PC-9 (cell line): Measurements from ENCODE around the gene MSI2. TPM values are rescaled to one million over a fixed set of nuclear protein-coding genes. Genes with fewer than 3 reads are reported as not detected.

Experiments
- BruUV-seq: library from RNA; stranded (reverse); fragments of 400-500 nt; replicated peaks from 2 replicates; lab custom pipeline; 2021; lab: Mats Ljungman, UMichigan
- CTCF ChIA-PET: fragments of 300-600 bp; sonication (Branson Sonifier 250); formaldehyde crosslinking; loops from one replicate; lab custom pipeline; 2022; ENCODE audit warnings: antibody characterized with exemption; lab: Charles Lee
- POLR2A ChIA-PET: fragments of 300-600 bp; sonication (Branson Sonifier 250); formaldehyde crosslinking; loops from one replicate; lab custom pipeline; 2022; ENCODE audit warnings: antibody characterized with exemption; ENCODE audit not compliant: unreplicated experiment; lab: Charles Lee
- DNase-seq, 2 experiments: peaks; one replicate each; pipeline versions ENCODE4 v3.0.0 to v3.0.0-alpha.2; 2015 to 2022; ENCODE audit warnings: mixed read lengths in 1 of 2
- H2AFZ ChIP-seq: fragments of 200-600 bp; sonication (generic); 2 replicates; pipeline ENCODE4 v1.8.1; 2017; ENCODE audit warnings: antibody characterized with exemption
- H3F3A ChIP-seq: fragments of 200-600 bp; sonication (generic); 2 replicates; pipeline ENCODE4 v1.8.1; 2017; ENCODE audit warnings: antibody characterized with exemption, mild to moderate bottlenecking, low read depth; ENCODE audit not compliant: insufficient read depth
- H3K27ac ChIP-seq: fragments of 200-600 bp; sonication (generic); 2 replicates; pipeline ENCODE4 v1.6.1; 2016; ENCODE audit warnings: mixed run types
- H3K27me3 ChIP-seq: fragments of 200-600 bp; sonication (generic); 2 replicates; pipeline ENCODE4 v1.6.1; 2016; ENCODE audit warnings: low read depth, mixed run types; ENCODE audit not compliant: insufficient read depth
- H3K36me3 ChIP-seq: fragments of 200-600 bp; sonication (generic); 2 replicates; pipeline ENCODE4 v1.6.1; 2016; ENCODE audit warnings: low read depth, mixed run types
- H3K4me1 ChIP-seq: fragments of 200-600 bp; sonication (generic); replicated peaks from 2 replicates; pipeline ENCODE4 v1.6.1; 2016; ENCODE audit warnings: mixed run types; ENCODE audit not compliant: insufficient read depth
- H3K4me2 ChIP-seq: fragments of 200-600 bp; sonication (generic); 2 replicates; pipeline ENCODE4 v1.6.1; 2017; ENCODE audit warnings: mixed run types
- H3K4me3 ChIP-seq: fragments of 200-600 bp; sonication (generic); 2 replicates; pipeline ENCODE4 v1.6.1; 2016; ENCODE audit warnings: mixed run types
- H3K79me2 ChIP-seq: fragments of 200-600 bp; sonication (generic); 2 replicates; pipeline ENCODE4 v1.6.1; 2017; ENCODE audit warnings: low read depth, mixed run types
- H3K9me2 ChIP-seq: fragments of 200-600 bp; sonication (generic); 2 replicates; pipeline ENCODE4 v1.8.1; 2017; ENCODE audit warnings: mild to moderate bottlenecking; ENCODE audit not compliant: insufficient read depth
- H3K9me3 ChIP-seq: fragments of 200-600 bp; sonication (generic); 2 replicates; pipeline ENCODE4 v1.8.1; 2016; ENCODE audit warnings: low read depth; ENCODE audit not compliant: insufficient read depth
- H4K20me1 ChIP-seq: fragments of 200-600 bp; sonication (generic); 2 replicates; pipeline ENCODE4 v1.8.1; 2017; ENCODE audit not compliant: insufficient read depth
- EZH2 ChIP-seq: fragments of 200-600 bp; sonication (generic); IDR thresholded peaks from 2 replicates; pipeline ENCODE4 v1.8.0; 2017; ENCODE audit warnings: antibody characterized with exemption, low read depth
- intact Hi-C: fragments of 100-400 bp; cut with micrococcal nuclease; formaldehyde crosslinking; loops from one replicate; pipeline ENCODE4 v1.10.0; 2022; ENCODE audit not compliant: unreplicated experiment
- total RNA-seq: library from RNA; stranded (reverse); gene quantifications from 2 replicates; pipeline ENCODE4 v1.2.3, GENCODE V29; 2021
- TF ChIP-seq, protein P1 (sequence below): fragments of 200-600 bp; sonication (generic); conservative IDR thresholded peaks from 2 replicates; pipeline ENCODE4 v1.6.1; 2017; ENCODE audit warnings: mixed run types, antibody characterized with exemption, mild to moderate bottlenecking, moderate library complexity

Gene MSI2
- total RNA-seq, 1 experiment from 2014 or later, result 15.7 TPM

- DNase-seq, result no peak
- CTCF ChIA-PET, result no interaction called here
- Histone ChIP-seq H3K4me3 (no peak overlapping the region), H3K27me3 (no peaks in the 10 kb centered on the region), H3K27ac (no peak overlapping the region), H3K79me2 (no peaks in the 10 kb centered on the region), H3K4me1 (peaks cover 8% of the 10 kb centered on the region; the same call in 1 of the 2 replicates), H3K9me2 (no peaks in the 10 kb centered on the region), H3K9me3 (peaks cover 4% of the 10 kb centered on the region; the same call in 1 of the 2 replicates), H2AFZ (no peak overlapping the region), H3F3A (no peaks in the 10 kb centered on the region), H4K20me1 (no peaks in the 10 kb centered on the region), H3K4me2 (no peak overlapping the region), H3K36me3 (no peaks in the 10 kb centered on the region)
- intact Hi-C loops, result no loop called here
- TF ChIP-seq EZH2, result no peak
- TF ChIP-seq, protein P1, sequence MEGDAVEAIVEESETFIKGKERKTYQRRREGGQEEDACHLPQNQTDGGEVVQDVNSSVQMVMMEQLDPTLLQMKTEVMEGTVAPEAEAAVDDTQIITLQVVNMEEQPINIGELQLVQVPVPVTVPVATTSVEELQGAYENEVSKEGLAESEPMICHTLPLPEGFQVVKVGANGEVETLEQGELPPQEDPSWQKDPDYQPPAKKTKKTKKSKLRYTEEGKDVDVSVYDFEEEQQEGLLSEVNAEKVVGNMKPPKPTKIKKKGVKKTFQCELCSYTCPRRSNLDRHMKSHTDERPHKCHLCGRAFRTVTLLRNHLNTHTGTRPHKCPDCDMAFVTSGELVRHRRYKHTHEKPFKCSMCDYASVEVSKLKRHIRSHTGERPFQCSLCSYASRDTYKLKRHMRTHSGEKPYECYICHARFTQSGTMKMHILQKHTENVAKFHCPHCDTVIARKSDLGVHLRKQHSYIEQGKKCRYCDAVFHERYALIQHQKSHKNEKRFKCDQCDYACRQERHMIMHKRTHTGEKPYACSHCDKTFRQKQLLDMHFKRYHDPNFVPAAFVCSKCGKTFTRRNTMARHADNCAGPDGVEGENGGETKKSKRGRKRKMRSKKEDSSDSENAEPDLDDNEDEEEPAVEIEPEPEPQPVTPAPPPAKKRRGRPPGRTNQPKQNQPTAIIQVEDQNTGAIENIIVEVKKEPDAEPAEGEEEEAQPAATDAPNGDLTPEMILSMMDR, result no peak
- POLR2A ChIA-PET, result no interaction called here
- no TSS peak for BruUV-seq
Measured at GRCh38 chr17:57391857-57392471, 135.6 kb downstream of the MSI2 start.

DNA sequence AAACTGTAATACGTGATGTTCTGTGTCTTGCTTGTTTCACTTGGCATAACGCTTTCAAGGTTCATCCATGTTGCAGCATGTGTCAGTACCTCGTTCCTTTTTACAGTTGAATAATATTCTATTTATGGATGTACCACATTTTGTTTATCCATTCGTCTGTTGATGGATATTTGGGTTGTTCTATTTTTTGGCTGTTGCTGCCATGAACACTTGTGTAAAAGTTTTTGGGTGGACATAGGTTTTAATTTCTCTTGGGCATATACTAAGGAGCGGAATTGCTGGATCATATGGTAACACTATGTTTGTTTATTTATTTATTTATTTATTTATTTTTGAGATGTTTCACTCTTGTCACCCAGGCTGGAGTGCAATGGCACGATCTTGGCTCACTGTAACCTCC is 137.0 kb downstream of the MSI2 start:
- no peaks in the 10 kb centered on the region for H3F3A ChIP-seq
- ChIA-PET CTCF (no interaction called here), POLR2A (no interaction called here)
- H4K20me1 ChIP-seq, result no peaks in the 10 kb centered on the region
- DNase-seq, result no peak
- no peaks in the 10 kb centered on the region for H3K79me2 ChIP-seq
- H3K4me1 ChIP-seq, result peaks cover 8% of the 10 kb centered on the region; the same call in 1 of the 2 replicates
- no peak overlapping the region for H3K4me2 ChIP-seq
- H3K27me3 ChIP-seq, result peaks cover 3% of the 10 kb centered on the region; the same call in 1 of the 2 replicates
- peaks cover 4% of the 10 kb centered on the region; the same call in 1 of the 2 replicates for H3K9me3 ChIP-seq
- H2AFZ ChIP-seq, result no peak overlapping the region
- intact Hi-C loops, result no loop called here
- H3K36me3 ChIP-seq, result no peaks in the 10 kb centered on the region
- H3K4me3 ChIP-seq, result no peak overlapping the region
- BruUV-seq, result no TSS peak
- H3K27ac ChIP-seq, result no peak overlapping the region
- no peak for TF ChIP-seq EZH2
- TF ChIP-seq, protein P1, result no peak
- no peaks in the 10 kb centered on the region for H3K9me2 ChIP-seq

DNA sequence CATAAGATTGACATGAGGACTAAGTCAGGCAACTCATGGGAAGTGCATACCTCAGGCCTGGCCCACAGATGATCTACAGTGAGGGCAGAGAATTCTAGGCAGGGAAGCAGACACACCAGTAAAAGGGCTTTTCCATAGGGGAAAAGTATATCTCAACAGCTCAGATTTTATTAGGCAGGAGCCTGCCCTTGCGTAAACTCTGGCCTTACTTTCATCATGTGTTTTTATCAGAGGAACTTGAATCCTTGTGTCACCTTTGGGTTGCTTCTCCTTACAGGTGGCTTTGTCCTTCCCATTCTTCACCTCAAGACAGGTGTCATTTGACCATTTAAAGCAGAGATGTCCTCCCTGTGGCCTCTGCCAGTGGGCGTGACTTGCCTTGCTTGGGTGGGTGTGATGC is 138.1 kb downstream of the MSI2 start:
- H3K4me3 ChIP-seq, result no peak overlapping the region
- POLR2A ChIA-PET, result no interaction called here
- DNase-seq, result no peak
- H3K4me2 ChIP-seq, result no peak overlapping the region
- TF ChIP-seq, protein P1, result no peak
- TF ChIP-seq EZH2, result no peak
- no peak overlapping the region for H2AFZ ChIP-seq
- no peaks in the 10 kb centered on the region for H3K9me2 ChIP-seq
- BruUV-seq, result no TSS peak
- H3K27ac ChIP-seq, result peak overlapping the region; percentile 53
- intact Hi-C loops, result no loop called here
- CTCF ChIA-PET, result no interaction called here
- no peaks in the 10 kb centered on the region for H3K79me2 ChIP-seq
- H3K27me3 ChIP-seq, result peaks cover 6% of the 10 kb centered on the region; the same call in 1 of the 2 replicates
- no peaks in the 10 kb centered on the region for H4K20me1 ChIP-seq
- no peaks in the 10 kb centered on the region for H3F3A ChIP-seq
- H3K36me3 ChIP-seq, result no peaks in the 10 kb centered on the region
- peaks cover 8% of the 10 kb centered on the region; the same call in 1 of the 2 replicates for H3K4me1 ChIP-seq
- peaks cover 4% of the 10 kb centered on the region; the same call in 1 of the 2 replicates for H3K9me3 ChIP-seq
